Hepatocyte (in vitro differentiated cells): ENCODE data around the gene RREB1. TPM values are rescaled to one million over a fixed set of nuclear protein-coding genes. Genes with fewer than 3 reads are reported as not detected.

Source experiments
- DNase-seq: peaks from one replicate; pipeline ENCODE4 v3.0.0-alpha.2; 2016; ENCODE audit warnings: low spot score
- H2AFZ ChIP-seq: fragments of 200-600 bp; sonication (generic); 2 replicates; pipeline ENCODE4 v1.6.0; 2016; ENCODE audit warnings: antibody characterized with exemption, mild to moderate bottlenecking
- H3K27ac ChIP-seq: fragments of 200-600 bp; sonication (generic); 2 replicates; pipeline ENCODE4 v1.5.1; 2016; ENCODE audit warnings: mild to moderate bottlenecking
- H3K27me3 ChIP-seq: fragments of 200-600 bp; sonication (generic); 2 replicates; pipeline ENCODE4 v1.6.1; 2016
- H3K36me3 ChIP-seq: fragments of 200-600 bp; sonication (generic); replicated peaks from 2 replicates; pipeline ENCODE4 v1.5.1; 2016; ENCODE audit warnings: low read depth; ENCODE audit not compliant: insufficient read depth
- H3K4me1 ChIP-seq: fragments of 200-600 bp; sonication (generic); 2 replicates; pipeline ENCODE4 v1.5.1; 2016; ENCODE audit warnings: mild to moderate bottlenecking, moderate library complexity; ENCODE audit not compliant: insufficient read depth
- H3K4me2 ChIP-seq: fragments of 200-600 bp; sonication (generic); 2 replicates; pipeline ENCODE4 v1.6.0; 2016
- H3K4me3 ChIP-seq: fragments of 200-600 bp; sonication (generic); 2 replicates; pipeline ENCODE4 v1.5.1; 2016; ENCODE audit warnings: mild to moderate bottlenecking
- H3K79me2 ChIP-seq: fragments of 200-600 bp; sonication (generic); 2 replicates; pipeline ENCODE4 v1.6.0; 2017; ENCODE audit warnings: mild to moderate bottlenecking
- H3K9me2 ChIP-seq: fragments of 200-600 bp; sonication (generic); replicated peaks from 2 replicates; pipeline ENCODE4 v1.6.0; 2017; ENCODE audit warnings: mild to moderate bottlenecking; ENCODE audit not compliant: insufficient read depth
- H3K9me3 ChIP-seq: fragments of 200-600 bp; sonication (generic); 2 replicates; pipeline ENCODE4 v1.5.1; 2016; ENCODE audit warnings: low read depth, mild to moderate bottlenecking
- H4K20me1 ChIP-seq: fragments of 200-600 bp; sonication (generic); 2 replicates; pipeline ENCODE4 v1.6.0; 2016; ENCODE audit warnings: mild to moderate bottlenecking; ENCODE audit not compliant: insufficient read depth, poor library complexity, severe bottlenecking
- CTCF ChIP-seq: fragments of 200-600 bp; sonication (generic); IDR thresholded peaks from 2 replicates; pipeline ENCODE4 v1.5.1; 2016; ENCODE audit warnings: antibody characterized with exemption, mild to moderate bottlenecking; ENCODE audit not compliant: poor library complexity
- EZH2 ChIP-seq: fragments of 200-600 bp; sonication (generic); IDR thresholded peaks from 2 replicates; pipeline ENCODE4 v1.6.1; 2016; ENCODE audit warnings: antibody characterized with exemption, mild to moderate bottlenecking, borderline replicate concordance
- EZH2phosphoT487 ChIP-seq: fragments of 200-600 bp; sonication (generic); IDR thresholded peaks from one replicate; pipeline ENCODE4 v1.6.1; 2018; ENCODE audit warnings: antibody characterized with exemption, mild to moderate bottlenecking, low read depth, moderate library complexity; ENCODE audit not compliant: unreplicated experiment, severe bottlenecking
- whole genome bisulfite sequencing: methylation state at CpG from one replicate; pipeline ENCODE4 v1.1.6; 2016; ENCODE audit warnings: low lambda C conversion rate; ENCODE audit errors: missing lambda C conversion rate; 5-methylcytosine and 5-hydroxymethylcytosine counted together
- polyA plus RNA-seq: library from polyadenylated mRNA; unstranded; fragments of >200 nt; fragmentation: Nextera tagmentation; extraction: Ambion mirVana; gene quantifications from 2 replicates; pipeline ENCODE4 v1.2.1, GENCODE V29; 2016
- total RNA-seq: library from RNA; depleted of rRNA; stranded (reverse); fragments of >200 nt; gene quantifications from 2 replicates; pipeline ENCODE4 v1.2.3, GENCODE V29; 2014

The RREB1 gene
- total and polyA plus RNA-seq, 2 experiments from 2014 or later: 15.2 to 28.7 TPM

GRCh38 chr6:7075341-7076000, 32.3 kb upstream of the RREB1 start:
- Histone ChIP-seq H3K9me3 (no peaks in the 10 kb centered on the region), H3K36me3 (no peaks in the 10 kb centered on the region), H3K27me3 (no peaks in the 10 kb centered on the region), H3K79me2 (no peaks in the 10 kb centered on the region), H3K4me2 (no peak overlapping the region), H3K9me2 (no peaks in the 10 kb centered on the region), H3K27ac (no peak overlapping the region), H2AFZ (no peak overlapping the region), H3K4me3 (no peak overlapping the region), H3K4me1 (no peaks in the 10 kb centered on the region), H4K20me1 (no peaks in the 10 kb centered on the region)
- TF ChIP-seq EZH2phosphoT487 (no peak), EZH2 (no peak), CTCF (no peak)
- DNase-seq: no peak
- WGBS: 69% methylated on average over 7 of the region's 7 CpGs

- Histone ChIP-seq H3K36me3 (no peaks in the 10 kb centered on the region), H3K27ac (no peak overlapping the region), H3K4me3 (no peak overlapping the region), H3K79me2 (no peaks in the 10 kb centered on the region), H2AFZ (no peak overlapping the region), H3K4me2 (no peak overlapping the region), H4K20me1 (no peaks in the 10 kb centered on the region), H3K27me3 (no peaks in the 10 kb centered on the region), H3K9me3 (no peaks in the 10 kb centered on the region), H3K4me1 (no peaks in the 10 kb centered on the region), H3K9me2 (no peaks in the 10 kb centered on the region)
- TF ChIP-seq EZH2 (no peak), CTCF (no peak), EZH2phosphoT487 (no peak)
- 88% methylated on average over 2 of the region's 2 CpGs for WGBS
- no peak for DNase-seq
Observed at GRCh38 chr6:7077856-7078255, 29.9 kb upstream of the RREB1 start.

- H3K27me3 ChIP-seq: no peaks in the 10 kb centered on the region
- no peak overlapping the region for H2AFZ ChIP-seq
- H3K27ac ChIP-seq: no peak overlapping the region
- H3K79me2 ChIP-seq: no peaks in the 10 kb centered on the region
- H3K9me3 ChIP-seq: no peaks in the 10 kb centered on the region
- H3K4me1 ChIP-seq: no peaks in the 10 kb centered on the region
- H3K4me3 ChIP-seq: no peak overlapping the region
- no peak overlapping the region for H3K4me2 ChIP-seq
- no peaks in the 10 kb centered on the region for H3K36me3 ChIP-seq
- TF ChIP-seq EZH2phosphoT487 (no peak), CTCF (no peak), EZH2 (no peak)
- WGBS: 97% methylated on average over 5 of the region's 6 CpGs
- no peaks in the 10 kb centered on the region for H4K20me1 ChIP-seq
- H3K9me2 ChIP-seq: no peaks in the 10 kb centered on the region
- DNase-seq: no peak
Observed at GRCh38 chr6:7078856-7079255, 28.9 kb upstream of the RREB1 start.
